Dermis lymphatic vessel endothelial cell (primary cell): ENCODE results near the gene CADM3. TPM values are rescaled to one million over a fixed set of nuclear protein-coding genes. Genes with fewer than 3 reads are reported as not detected.

Experiments
- total RNA-seq: library from RNA; depleted of rRNA; stranded (reverse); fragments of >200 nt; gene quantifications from 2 replicates; pipeline ENCODE4 v1.2.1, GENCODE V29; 2014

The CADM3 gene
- total RNA-seq, result 0.11 TPM in 1 of 2 replicates, not detected in the other

GRCh38 chr1:159171254-159171687 is at the start of gene CADM3:
CADM3 (plus strand) TSS chr1:159171615; CDS start chr1:159171766, 151 bp downstream.

GRCh38 chr1:159204161-159205141 is 33.0 kb downstream of the CADM3 start, which contains the start of gene ACKR1:
ACKR1 (plus strand) TSS chr1:159204875; CDS start chr1:159204960, 85 bp downstream.

Other genes with a start within 250 kb of the CADM3 start
- gene PYHIN1, start 240.1 kb upstream of the CADM3 start, total RNA-seq, result not detected in 2 replicates
- gene IFI16, start 161.7 kb upstream of the CADM3 start, total RNA-seq, result 42.6 and 46.7 TPM in 2 replicates
- not detected in 2 replicates for gene AIM2, start 94.8 kb upstream of the CADM3 start, total RNA-seq
- gene ACKR1, start 33.3 kb downstream of the CADM3 start, total RNA-seq, result not detected in 2 replicates
- not detected in 2 replicates for gene FCER1A, start 130.7 kb downstream of the CADM3 start, total RNA-seq